Activated T-helper 17 cell treated with anti-CD3 and anti-CD28 coated beads, Interleukin-2, amount 50 U/mL, for 72 hours (primary cell): Measurements from ENCODE around the gene TCP1. TPM values are rescaled to one million over a fixed set of nuclear protein-coding genes. Genes with fewer than 3 reads are reported as not detected.
"Not testable (repeated sequence)": the region's sequence is repeated elsewhere in the genome, so short reads cannot be mapped to it uniquely, and the experiment has no call there.

Source experiments
- ATAC-seq: fragments of 150-1000 bp; cut with Tn5 transposase; replicated peaks from 2 replicates; pipeline ENCODE4 v1.10.0; 2021; ENCODE audit warnings: mild to moderate bottlenecking, moderate library complexity
- H3K27ac Mint-ChIP-seq: one replicate; pipeline ENCODE4 v1.8.0; 2022; ENCODE audit warnings: mixed read lengths
- H3K27me3 Mint-ChIP-seq: one replicate; pipeline ENCODE4 v1.8.0; 2022; ENCODE audit warnings: mixed read lengths
- H3K36me3 Mint-ChIP-seq: one replicate; pipeline ENCODE4 v1.8.0; 2022; ENCODE audit warnings: low read depth, mild to moderate bottlenecking, mixed read lengths
- H3K4me1 Mint-ChIP-seq: one replicate; pipeline ENCODE4 v1.8.0; 2022; ENCODE audit warnings: mixed read lengths
- H3K4me3 Mint-ChIP-seq: one replicate; pipeline ENCODE4 v1.8.0; 2022; ENCODE audit warnings: mild to moderate bottlenecking, mixed read lengths
- H3K9me3 Mint-ChIP-seq: one replicate; pipeline ENCODE4 v1.8.0; 2022; ENCODE audit warnings: mixed read lengths
- total RNA-seq, 2 donors: library from RNA; stranded (reverse); gene quantifications; one replicate each; pipeline ENCODE4 v1.2.3, GENCODE V29; 2022

TCP1 gene
- total RNA-seq, 2 donors from 2014 or later, result 321 to 554 TPM

GRCh38 chr6:159824690-159825089 is 35.3 kb upstream of the TCP1 start:
- H3K9me3 Mint-ChIP-seq, H3K27me3 Mint-ChIP-seq, H3K36me3 Mint-ChIP-seq, H3K4me3 Mint-ChIP-seq, H3K27ac Mint-ChIP-seq, ATAC-seq: not testable (repeated sequence)
- H3K4me1 Mint-ChIP-seq, result peaks cover 11% of the 10 kb centered on the region

GRCh38 chr6:159823953-159824352 is 34.6 kb upstream of the TCP1 start:
- no peak for ATAC-seq
- Mint-ChIP-seq H3K4me1 (peaks cover 15% of the 10 kb centered on the region), H3K4me3 (no peak overlapping the region), H3K36me3 (no peaks in the 10 kb centered on the region), H3K27me3 (no peaks in the 10 kb centered on the region), H3K9me3 (no peaks in the 10 kb centered on the region), H3K27ac (peak overlapping the region; percentile 15)

GRCh38 chr6:159821726-159822125 is 32.3 kb upstream of the TCP1 start:
- Mint-ChIP-seq H3K27me3 (no peaks in the 10 kb centered on the region), H3K27ac (no peak overlapping the region), H3K36me3 (no peaks in the 10 kb centered on the region), H3K4me3 (no peak overlapping the region), H3K9me3 (no peaks in the 10 kb centered on the region), H3K4me1 (peaks cover 15% of the 10 kb centered on the region)
- no peak for ATAC-seq

- Mint-ChIP-seq H3K27ac (no peak overlapping the region), H3K9me3 (no peaks in the 10 kb centered on the region)
Observed at GRCh38 chr6:159821122-159821521, 31.7 kb upstream of the TCP1 start.

GRCh38 chr6:159819932-159820640 is 30.7 kb upstream of the TCP1 start:
- no peaks in the 10 kb centered on the region for H3K9me3 Mint-ChIP-seq
- peak; percentile 84 for ATAC-seq
- no peaks in the 10 kb centered on the region for H3K27me3 Mint-ChIP-seq
- no peaks in the 10 kb centered on the region for H3K36me3 Mint-ChIP-seq
- peak overlapping the region; percentile 81 for H3K27ac Mint-ChIP-seq
- H3K4me1 Mint-ChIP-seq, result peaks cover 15% of the 10 kb centered on the region
- peak overlapping the region; percentile 73 for H3K4me3 Mint-ChIP-seq

More at GRCh38 chr6:159821122-159821521, 31.7 kb upstream of the TCP1 start:
- H3K4me1 Mint-ChIP-seq, result peaks cover 15% of the 10 kb centered on the region
- no peak for ATAC-seq
- H3K36me3 Mint-ChIP-seq, result no peaks in the 10 kb centered on the region
- no peaks in the 10 kb centered on the region for H3K27me3 Mint-ChIP-seq
- no peak overlapping the region for H3K4me3 Mint-ChIP-seq

GRCh38 chr6:159819098-159819497 is 29.7 kb upstream of the TCP1 start:
- peaks cover 15% of the 10 kb centered on the region for H3K4me1 Mint-ChIP-seq
- no peaks in the 10 kb centered on the region for H3K9me3 Mint-ChIP-seq
- H3K4me3 Mint-ChIP-seq, result peak overlapping the region; percentile 73
- no peaks in the 10 kb centered on the region for H3K36me3 Mint-ChIP-seq
- ATAC-seq, result no peak
- H3K27me3 Mint-ChIP-seq, result no peaks in the 10 kb centered on the region
- peak overlapping the region; percentile 81 for H3K27ac Mint-ChIP-seq

- Mint-ChIP-seq H3K4me3 (no peak overlapping the region), H3K27me3 (no peaks in the 10 kb centered on the region), H3K27ac (no peak overlapping the region), H3K9me3 (no peaks in the 10 kb centered on the region), H3K4me1 (peaks cover 15% of the 10 kb centered on the region), H3K36me3 (no peaks in the 10 kb centered on the region)
- ATAC-seq, result no peak
Observed at GRCh38 chr6:159817951-159818739, 28.7 kb upstream of the TCP1 start.

GRCh38 chr6:159816775-159817174 is 27.4 kb upstream of the TCP1 start:
- H3K27ac Mint-ChIP-seq, H3K4me3 Mint-ChIP-seq, ATAC-seq, H3K36me3 Mint-ChIP-seq, H3K9me3 Mint-ChIP-seq, H3K27me3 Mint-ChIP-seq: not testable (repeated sequence)
- peaks cover 15% of the 10 kb centered on the region for H3K4me1 Mint-ChIP-seq

- Mint-ChIP-seq H3K27ac (no peak overlapping the region), H3K27me3 (no peaks in the 10 kb centered on the region), H3K4me3 (no peak overlapping the region), H3K9me3 (no peaks in the 10 kb centered on the region), H3K36me3 (no peaks in the 10 kb centered on the region), H3K4me1 (peaks cover 11% of the 10 kb centered on the region)
- ATAC-seq, result no peak
Observed at GRCh38 chr6:159815410-159815809, 26.0 kb upstream of the TCP1 start.

- Mint-ChIP-seq H3K27ac (no peak overlapping the region), H3K4me3 (no peak overlapping the region), H3K9me3 (no peaks in the 10 kb centered on the region), H3K36me3 (no peaks in the 10 kb centered on the region), H3K27me3 (no peaks in the 10 kb centered on the region), H3K4me1 (no peaks in the 10 kb centered on the region)
- ATAC-seq, result no peak
Observed at GRCh38 chr6:159813781-159814180, 24.4 kb upstream of the TCP1 start.

GRCh38 chr6:159809149-159809548 is 19.7 kb upstream of the TCP1 start:
- Mint-ChIP-seq H3K9me3 (no peaks in the 10 kb centered on the region), H3K4me3 (no peak overlapping the region), H3K27me3 (no peaks in the 10 kb centered on the region), H3K4me1 (no peaks in the 10 kb centered on the region), H3K27ac (no peak overlapping the region), H3K36me3 (no peaks in the 10 kb centered on the region)
- no peak for ATAC-seq

GRCh38 chr6:159808647-159809046 is 19.2 kb upstream of the TCP1 start:
- H3K4me1 Mint-ChIP-seq, result no peaks in the 10 kb centered on the region
- H3K27ac Mint-ChIP-seq, result no peak overlapping the region
- no peak overlapping the region for H3K4me3 Mint-ChIP-seq
- ATAC-seq, result no peak
- no peaks in the 10 kb centered on the region for H3K9me3 Mint-ChIP-seq
- no peaks in the 10 kb centered on the region for H3K27me3 Mint-ChIP-seq
- no peaks in the 10 kb centered on the region for H3K36me3 Mint-ChIP-seq

GRCh38 chr6:159807150-159807858 is 17.9 kb upstream of the TCP1 start:
- H3K27ac Mint-ChIP-seq, result no peak overlapping the region
- no peaks in the 10 kb centered on the region for H3K4me1 Mint-ChIP-seq
- H3K36me3 Mint-ChIP-seq, result no peaks in the 10 kb centered on the region
- H3K9me3 Mint-ChIP-seq, result no peaks in the 10 kb centered on the region
- H3K4me3 Mint-ChIP-seq, result no peak overlapping the region
- ATAC-seq, result no peak
- no peaks in the 10 kb centered on the region for H3K27me3 Mint-ChIP-seq

GRCh38 chr6:159806021-159806458 is 16.6 kb upstream of the TCP1 start:
- Mint-ChIP-seq H3K9me3 (no peaks in the 10 kb centered on the region), H3K27me3 (no peaks in the 10 kb centered on the region), H3K27ac (no peak overlapping the region), H3K4me1 (no peaks in the 10 kb centered on the region), H3K36me3 (no peaks in the 10 kb centered on the region), H3K4me3 (no peak overlapping the region)
- ATAC-seq, result no peak
